Amniotic stem cell (primary cell): ENCODE measurements around the gene KLHL2.
"Not testable (repeated sequence)": the region's sequence is repeated elsewhere in the genome, so short reads cannot be mapped to it uniquely, and the experiment has no call there.

ENCODE experiments used
- DNase-seq: peaks from one replicate; lab custom pipeline; 2025; lab: John Stamatoyannopoulos, UW

The KLHL2 gene

DNA sequence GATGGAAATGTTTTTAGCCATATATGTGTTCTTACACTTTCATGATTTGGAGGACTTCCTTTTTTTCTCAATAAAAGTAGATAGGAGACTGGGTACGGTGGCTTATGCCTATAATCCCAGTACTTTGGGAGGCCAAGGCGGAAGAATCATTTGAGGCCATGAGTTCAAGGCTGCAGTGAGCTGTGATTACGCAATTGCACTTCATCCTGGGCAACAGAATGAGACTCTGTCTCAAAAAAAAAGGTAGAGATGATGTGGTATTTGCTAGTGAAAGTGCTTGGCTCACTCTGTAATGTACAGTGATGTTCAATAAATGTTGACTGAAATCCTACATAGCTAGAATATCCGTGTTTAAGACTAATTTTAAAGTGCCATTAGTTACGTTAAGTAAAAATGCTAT lies 27.4 kb downstream of the KLHL2 start:
- no peak for DNase-seq

- not testable (repeated sequence) for DNase-seq
Measured at GRCh38 chr4:165236852-165237251, 29.5 kb downstream of the KLHL2 start.

GRCh38 chr4:165238041-165238640 lies 30.8 kb downstream of the KLHL2 start:
- not testable (repeated sequence) for DNase-seq

- not testable (repeated sequence) for DNase-seq
Measured at GRCh38 chr4:165240761-165241160, 33.4 kb downstream of the KLHL2 start.

DNA sequence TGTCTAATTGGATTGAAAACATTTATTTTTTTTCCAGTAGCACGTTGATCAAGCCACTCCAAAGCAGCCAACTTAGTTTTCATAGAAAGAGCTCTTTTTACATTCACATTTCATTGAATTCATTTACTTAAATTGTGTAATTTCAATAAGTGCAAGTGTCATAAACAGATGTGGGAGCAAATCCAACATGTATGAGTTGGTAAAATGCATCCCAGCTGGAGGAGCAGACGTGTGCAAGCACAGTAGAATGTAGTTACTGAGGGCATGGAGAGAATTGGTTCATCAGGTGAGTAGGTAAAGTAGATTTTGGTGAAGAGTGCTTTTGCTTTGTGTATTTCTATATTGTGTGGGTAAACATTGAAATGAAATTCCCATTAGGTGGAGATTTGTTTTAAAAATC lies 36.8 kb downstream of the KLHL2 start:
- DNase-seq = not testable (repeated sequence)

DNA sequence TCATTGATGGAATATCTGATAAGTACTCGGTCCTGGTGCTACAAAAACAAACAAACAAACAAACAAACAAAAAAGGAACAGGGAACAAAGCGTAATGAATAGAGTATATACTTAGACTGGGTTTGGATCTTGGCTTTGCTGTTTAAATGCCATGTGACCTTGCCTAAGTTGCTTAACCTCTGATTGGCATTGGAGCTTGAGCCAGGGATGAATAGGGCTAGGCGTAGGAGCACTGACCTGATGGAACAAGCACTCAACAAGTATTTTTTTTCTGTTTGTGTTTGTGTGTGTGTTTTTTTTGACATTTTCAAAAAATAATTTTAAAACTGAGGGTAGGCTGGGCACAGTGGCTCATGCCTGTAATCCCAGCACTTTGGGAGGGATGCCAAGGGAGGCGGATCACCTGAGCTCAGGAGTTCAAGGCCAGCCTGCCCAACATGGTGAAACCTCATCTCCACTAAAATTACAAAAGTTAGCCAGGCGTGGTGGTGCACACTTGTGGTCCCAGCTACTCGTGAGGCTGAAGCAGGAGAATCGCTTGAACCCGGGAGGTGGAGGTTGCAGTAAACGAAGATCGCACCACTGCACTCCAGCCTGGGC lies 37.3 kb downstream of the KLHL2 start:
- not testable (repeated sequence) for DNase-seq

DNA sequence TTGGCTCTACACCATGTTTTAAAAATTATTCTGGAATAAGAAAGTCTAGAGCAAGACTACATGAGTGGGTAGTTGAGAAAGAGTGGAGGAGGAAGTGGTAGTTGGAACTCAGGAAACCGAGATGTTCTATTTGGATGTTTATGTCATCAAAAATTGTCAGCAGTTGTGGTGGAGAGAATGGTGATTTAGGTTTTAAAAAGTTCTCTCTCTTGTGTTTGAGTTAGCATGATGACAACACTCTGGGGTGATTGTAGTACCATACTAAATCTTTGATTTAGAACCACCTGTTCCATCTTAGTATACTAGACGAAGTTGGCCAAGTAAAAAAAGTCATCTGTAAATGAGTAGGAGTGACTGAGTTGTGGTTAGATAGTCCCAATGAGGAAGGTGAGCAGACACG lies 40.7 kb downstream of the KLHL2 start:
- no peak for DNase-seq

DNA sequence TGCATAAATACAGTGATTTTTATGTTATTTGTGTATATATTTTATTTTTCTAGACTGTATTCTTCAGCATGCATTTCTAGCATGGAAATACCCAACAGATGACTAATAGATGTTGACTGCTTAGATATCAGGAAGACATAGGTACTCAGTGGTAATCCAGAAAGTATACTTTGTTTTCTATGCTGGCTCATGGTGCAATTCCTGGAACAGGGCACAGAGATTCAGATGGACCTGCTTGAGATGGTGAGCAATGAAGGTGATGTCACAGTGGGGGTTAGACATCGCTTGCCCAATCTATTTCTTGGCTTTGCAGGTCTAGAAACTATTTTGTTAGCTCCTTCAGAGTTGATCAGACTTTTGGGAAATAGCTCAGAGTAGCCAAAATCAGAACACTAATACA lies 41.5 kb downstream of the KLHL2 start:
- DNase-seq = not testable (repeated sequence)

GRCh38 chr4:165254771-165255170 lies 47.4 kb downstream of the KLHL2 start:
- not testable (repeated sequence) for DNase-seq

DNA sequence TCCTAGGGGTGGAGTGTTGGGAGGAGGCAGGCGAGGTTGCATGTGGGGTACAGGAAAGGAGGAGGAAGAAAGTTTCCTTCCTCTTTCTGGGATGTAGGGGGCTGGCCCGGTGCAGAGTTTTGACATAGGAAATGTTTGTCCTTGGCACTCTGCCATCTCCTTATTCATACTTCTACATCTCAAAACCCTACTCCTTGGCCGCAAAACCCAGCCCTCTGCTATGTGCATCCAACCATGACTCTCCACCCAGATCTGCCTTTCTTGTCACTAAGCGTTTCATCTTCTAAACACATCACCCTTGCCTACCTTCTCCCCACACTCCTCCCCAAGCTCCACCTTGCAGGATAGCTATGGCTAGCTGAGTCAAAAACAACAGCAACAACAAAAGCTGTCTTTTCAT lies 48.1 kb downstream of the KLHL2 start:
- not testable (repeated sequence) for DNase-seq

DNA sequence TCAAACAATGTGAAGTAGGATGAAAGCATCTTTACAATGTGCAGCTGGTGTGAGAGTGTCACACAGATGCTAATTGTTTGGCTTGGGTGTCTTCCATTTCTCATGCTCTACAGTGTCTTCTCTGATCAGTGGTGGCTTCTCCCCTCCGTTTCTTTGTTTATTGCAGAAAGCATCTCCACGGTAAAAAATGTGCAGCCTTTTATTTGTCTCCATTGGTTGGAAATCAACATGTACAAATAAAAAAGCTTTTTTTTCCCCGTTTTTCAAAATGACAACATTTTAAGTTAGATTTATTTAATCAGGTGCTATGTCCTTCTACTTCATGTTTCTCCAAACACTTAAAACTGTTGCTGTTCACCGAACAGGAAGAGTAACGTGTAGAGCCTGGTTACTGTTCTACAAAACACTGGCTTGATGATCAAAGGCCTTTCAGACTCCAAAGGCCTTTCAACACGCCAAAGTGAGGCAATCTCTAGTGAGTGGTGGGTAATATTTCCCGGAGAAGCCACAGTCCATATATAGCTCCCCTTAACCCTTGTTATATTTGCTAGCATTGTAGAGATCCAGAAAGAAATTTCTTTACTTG lies 48.8 kb downstream of the KLHL2 start:
- not testable (repeated sequence) for DNase-seq

DNA sequence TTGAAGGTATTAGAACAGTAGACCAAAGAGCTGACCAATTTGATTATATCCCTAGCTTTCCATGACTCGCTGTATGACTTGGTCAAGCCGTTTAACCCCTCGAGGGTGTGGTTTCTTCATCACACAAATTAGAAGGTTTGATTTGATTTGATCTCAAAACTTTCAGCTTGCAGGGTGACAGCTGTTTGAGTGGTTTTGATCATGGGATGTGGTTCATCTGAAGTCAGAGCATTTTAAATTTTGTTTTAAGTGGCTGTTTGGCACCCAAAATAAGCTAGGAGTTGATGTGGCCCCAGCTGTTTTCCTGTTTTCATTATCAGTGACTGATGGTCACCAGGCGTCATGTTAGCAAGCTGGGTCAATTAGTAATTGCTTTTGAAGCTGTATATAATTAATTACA lies 52.4 kb downstream of the KLHL2 start:
- DNase-seq = not testable (repeated sequence)

DNA sequence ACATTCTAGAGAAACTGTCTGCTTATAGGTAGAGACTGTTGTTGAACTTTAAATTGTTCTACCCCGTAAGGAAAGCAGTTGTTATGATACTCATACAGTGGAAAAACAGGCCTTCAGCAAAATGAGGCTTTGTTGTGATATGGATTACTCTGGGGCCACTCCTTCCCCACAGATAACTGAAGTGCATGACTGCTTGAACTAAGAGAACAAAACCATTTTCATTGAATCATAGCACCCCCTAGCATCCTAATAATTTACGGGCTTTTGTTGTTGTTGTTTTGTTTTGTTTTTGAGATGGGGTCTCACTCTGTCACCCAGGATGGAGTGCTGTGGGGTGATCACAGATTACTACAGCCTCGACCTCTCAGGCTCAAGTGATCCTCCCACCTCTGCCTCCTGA lies 54.9 kb downstream of the KLHL2 start:
- DNase-seq = not testable (repeated sequence)

DNA sequence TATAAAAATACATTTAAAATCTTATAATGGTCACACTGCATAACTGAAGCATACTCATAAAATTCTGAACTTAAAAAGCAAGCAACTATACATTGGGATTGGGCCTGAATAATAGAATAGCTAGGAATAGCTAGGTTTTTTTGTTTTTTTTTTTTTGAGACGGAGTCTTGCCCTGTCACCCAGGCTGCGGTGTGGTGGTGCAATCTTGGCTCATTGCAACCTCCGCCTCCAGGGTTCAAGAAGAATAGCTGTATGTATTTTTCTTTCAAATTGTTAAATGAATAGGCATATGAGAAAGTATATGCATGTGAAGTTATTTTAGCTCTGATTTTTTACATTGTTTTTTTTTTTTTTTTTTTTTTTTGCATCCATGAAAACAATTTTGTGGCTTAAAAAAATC lies 56.1 kb downstream of the KLHL2 start:
- DNase-seq = not testable (repeated sequence)

DNA sequence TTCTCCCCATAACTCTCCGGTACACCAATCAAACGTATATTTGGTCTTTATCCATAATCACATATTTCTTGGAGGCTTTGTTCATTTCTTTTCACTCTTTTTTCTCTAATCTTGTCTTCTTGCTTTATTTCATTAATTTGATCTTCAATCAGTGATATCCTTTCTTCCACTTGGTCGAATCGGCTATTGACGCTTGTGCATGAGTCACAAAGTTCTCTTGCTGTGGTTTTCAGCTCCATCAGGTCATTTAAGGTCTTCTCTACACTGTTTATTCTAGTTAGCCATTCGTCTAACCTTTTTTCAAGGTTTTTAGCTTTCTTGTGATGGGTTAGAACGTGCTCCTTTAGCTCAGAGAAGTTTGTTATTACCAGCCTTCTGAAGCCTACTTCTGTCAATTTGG lies 62.6 kb downstream of the KLHL2 start:
- not testable (repeated sequence) for DNase-seq

DNA sequence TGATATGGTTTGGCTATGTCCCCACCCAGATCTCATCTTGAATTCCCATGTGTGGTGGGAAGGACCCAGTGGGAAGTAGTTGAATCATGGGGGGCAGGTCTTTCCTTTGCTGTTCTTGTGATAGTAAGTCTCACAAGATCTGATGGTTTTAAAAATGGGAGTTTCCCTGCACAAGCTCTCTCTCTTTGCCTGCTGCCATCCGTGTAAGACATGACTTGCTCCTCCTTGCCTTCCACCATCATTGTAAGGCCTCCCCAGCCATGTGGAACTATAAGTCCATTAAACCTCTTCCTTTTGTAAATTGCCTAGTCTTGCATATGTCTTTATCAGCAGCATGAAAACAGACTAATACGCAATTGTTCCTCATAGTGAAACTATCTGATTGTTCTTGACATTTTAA lies 66.1 kb downstream of the KLHL2 start:
- DNase-seq = not testable (repeated sequence)

DNA sequence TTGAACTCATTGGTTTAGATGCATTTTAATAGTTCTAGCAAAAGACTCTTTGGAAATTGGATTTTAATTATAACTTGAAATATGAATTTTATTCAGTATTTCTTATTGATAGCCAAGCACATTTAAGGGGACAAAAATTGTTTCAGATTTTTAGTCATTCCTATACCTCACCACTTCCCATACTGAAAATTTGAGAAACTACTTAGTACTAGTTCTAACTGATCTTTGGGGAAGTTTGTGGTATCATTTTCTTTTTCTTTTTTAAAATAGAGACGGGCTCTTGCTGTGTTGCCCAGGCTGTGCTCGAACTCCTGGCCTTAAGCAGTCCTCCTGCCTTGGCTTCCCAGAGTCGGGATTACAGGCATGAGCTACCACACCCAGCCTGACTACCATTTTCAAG lies 68.0 kb downstream of the KLHL2 start:
- not testable (repeated sequence) for DNase-seq

DNA sequence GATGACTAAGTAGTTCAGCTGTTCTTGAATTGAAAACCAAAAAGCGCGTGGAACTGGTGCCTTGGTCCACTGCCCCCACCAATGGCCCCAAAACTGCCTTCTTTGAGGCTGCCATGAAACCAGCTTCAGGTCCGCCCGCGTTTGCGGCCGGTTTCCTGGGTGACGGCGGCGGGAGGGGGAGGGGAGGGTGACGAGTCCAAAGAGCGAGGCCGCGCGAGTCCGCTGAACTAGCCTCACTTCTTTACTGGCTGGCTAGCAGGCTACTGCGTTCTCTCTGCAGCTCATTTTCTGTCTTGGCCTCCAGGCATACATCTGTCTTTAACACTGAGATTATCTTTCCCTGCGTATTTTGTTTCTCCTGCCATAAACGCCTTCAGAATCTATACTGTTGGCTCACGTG lies 72.2 kb downstream of the KLHL2 start:
- DNase-seq = not testable (repeated sequence)

DNA sequence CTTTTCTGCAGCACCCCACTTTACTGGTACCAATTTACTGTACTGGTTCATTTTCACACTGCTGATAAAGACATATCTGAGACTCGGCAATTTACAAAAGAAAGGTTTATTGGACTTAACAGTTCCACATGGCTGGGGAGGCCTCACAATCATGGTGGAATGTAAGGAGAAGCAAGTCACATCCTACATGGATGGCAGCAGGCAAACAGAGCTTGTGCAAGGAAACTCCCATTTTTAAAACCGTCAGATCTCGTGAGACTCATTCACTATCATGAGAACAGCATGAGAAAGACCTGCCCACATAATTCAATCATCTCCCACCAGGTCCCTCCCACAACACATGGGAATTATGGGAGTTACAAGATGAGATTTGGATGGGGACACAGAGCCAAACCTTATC lies 77.3 kb downstream of the KLHL2 start:
- DNase-seq = not testable (repeated sequence)

GRCh38 chr4:165286619-165287340 lies 79.4 kb downstream of the KLHL2 start:
- DNase-seq = not testable (repeated sequence)

GRCh38 chr4:165288226-165288625 lies 80.9 kb downstream of the KLHL2 start:
- DNase-seq = no peak

GRCh38 chr4:165288639-165289422 lies 81.5 kb downstream of the KLHL2 start:
- no peak for DNase-seq
